UCSD-AML1 (cell line): ENCODE data around the gene CA14.
"Not testable (repeated sequence)": the region's sequence is repeated elsewhere in the genome, so short reads cannot be mapped to it uniquely, and the experiment has no call there.

Experiments
- DNase-seq: peaks from one replicate; lab custom pipeline; 2025; ENCODE audit not compliant: unreplicated experiment; lab: John Stamatoyannopoulos, UW

Gene CA14

GRCh38 chr1:150280138-150280707 lies 22.6 kb downstream of the CA14 start:
- no peak for DNase-seq

GRCh38 chr1:150281221-150281757 lies 23.7 kb downstream of the CA14 start:
- peak; percentile 54 for DNase-seq

DNA sequence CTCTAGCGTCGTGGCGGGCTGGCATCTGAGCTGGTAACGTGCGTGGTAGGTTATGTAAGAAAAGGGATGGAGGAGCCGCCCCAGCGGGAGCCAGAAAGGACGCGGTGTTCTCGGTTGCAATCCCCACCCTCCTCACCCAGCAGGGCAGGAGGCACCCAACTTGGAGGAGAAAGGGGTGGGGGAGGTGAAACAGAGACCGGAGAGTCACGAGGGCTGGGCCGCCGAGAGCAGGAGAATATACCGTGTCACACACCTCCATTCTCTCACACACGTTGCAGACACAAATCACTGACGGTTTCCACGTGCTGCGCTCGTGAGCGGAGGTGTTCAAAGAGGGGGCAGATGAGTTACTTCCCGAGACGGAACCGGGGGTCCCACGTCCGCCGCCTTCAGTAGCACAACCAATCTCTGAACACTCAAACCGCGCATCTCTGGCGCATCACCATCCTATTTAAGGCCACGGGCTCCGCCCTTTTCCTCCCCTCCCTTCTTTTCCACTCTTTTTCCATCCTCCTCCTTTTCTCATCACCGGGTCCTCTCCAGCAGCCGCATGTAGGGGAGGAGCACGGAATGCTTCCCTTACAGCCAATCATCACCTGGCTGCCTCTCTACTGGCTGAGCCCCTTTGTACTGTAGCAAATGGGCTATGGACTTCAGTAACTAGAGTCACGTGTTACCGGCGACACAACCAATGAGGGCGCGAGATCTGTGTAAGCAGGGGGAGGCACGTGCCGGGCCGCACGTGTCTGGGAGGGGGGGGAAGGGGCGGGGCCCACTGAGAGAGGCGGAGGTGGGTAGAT lies 24.4 kb downstream of the CA14 start, which contains the start of gene CIART:
CIART (plus strand) TSS at position 797 of the 800 bp plus-strand sequence. CDS start 714 bp downstream, outside the sequence.
- DNase-seq: peak; percentile 64

GRCh38 chr1:150282558-150282958 lies 25.0 kb downstream of the CA14 start:
- DNase-seq: no peak

DNA sequence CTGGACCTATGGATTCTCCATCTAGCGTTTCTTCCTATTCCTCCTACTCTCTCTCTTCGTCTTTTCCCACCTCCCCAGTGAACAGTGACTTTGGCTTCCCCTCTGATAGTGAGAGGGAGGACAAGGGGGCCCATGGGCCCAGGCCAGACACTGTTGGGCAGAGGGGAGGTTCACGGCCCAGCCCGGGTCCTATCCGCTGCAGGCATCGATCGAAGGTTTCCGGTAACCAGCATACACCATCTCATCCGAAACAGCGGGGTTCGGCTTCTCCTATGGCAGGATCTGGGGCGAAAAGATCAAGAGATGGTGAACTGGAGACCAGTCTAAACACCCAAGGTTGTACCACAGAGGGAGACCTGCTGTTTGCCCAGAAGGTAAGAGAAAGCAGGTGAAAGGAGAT lies 25.7 kb downstream of the CA14 start:
- no peak for DNase-seq

DNA sequence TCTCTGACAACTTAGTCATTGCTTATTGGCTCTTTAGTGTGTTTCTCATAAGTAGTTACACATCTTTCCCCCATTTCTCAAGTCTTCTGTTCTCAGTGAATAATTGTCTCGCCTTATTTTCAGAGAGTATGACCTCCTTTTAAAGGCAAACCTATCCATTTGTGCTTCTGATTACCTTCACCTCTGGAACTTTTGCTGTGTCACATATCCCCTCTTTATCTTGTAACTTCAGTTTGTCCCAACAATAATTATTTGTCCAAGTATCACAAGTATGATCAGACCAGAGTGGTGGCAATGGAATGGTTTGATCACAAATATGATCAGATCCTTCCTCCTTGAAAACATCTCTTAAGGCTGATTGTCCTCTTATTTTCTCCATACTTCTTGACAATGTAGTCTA lies 30.8 kb downstream of the CA14 start:
- no peak for DNase-seq

GRCh38 chr1:150288822-150289221 lies 31.2 kb downstream of the CA14 start:
- DNase-seq: no peak

GRCh38 chr1:150293433-150294253 lies 36.1 kb downstream of the CA14 start, which contains the start of gene MRPS21:
TSS of gene MRPS21 (plus strand) at chr1:150293861. CDS start at chr1:150294367, 506 bp downstream.
- peak; percentile 89 for DNase-seq

DNA sequence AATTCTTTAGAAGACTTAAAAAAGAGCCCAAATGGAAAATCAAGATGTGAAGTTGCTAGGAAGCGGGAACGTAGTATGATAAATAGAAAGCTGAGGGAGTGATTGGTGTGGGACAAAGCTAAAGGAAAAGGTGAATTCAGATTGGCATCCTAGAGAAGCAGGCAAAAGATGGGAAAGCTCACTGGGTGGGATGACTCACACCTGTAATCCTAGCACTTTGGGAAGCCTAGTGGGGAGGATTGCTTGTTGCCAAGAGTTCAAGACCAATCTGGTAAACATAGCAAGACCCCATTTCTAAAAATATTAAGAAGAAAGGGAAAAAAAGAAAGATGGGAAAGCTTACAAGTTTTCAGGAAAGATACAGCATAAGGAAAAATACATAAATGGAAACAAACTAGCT lies 37.9 kb downstream of the CA14 start:
- no peak for DNase-seq

GRCh38 chr1:150299716-150300115 lies 42.1 kb downstream of the CA14 start:
- no peak for DNase-seq

- no peak for DNase-seq
Measured at GRCh38 chr1:150302338-150302737, 44.8 kb downstream of the CA14 start.

GRCh38 chr1:150302902-150303301 lies 45.3 kb downstream of the CA14 start:
- DNase-seq: no peak

DNA sequence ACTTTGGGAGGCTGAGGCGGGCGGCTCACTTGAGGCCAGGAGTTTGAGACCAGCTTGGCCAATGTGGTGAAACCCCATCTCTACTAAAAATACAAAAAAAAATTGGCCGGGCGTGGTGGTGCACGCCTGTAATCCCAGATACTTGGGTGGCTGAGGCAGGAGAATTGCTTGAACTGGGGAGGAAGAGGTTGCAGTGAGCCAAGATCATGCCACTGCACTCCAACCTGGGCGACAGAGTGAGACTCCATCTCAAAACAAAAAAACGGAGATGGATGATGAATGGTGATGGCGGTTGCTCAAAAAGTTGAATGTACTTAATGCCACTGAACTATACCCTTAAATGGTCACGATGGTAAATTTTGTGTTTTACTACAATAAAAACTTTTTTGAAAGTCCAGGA lies 51.0 kb downstream of the CA14 start:
- DNase-seq: not testable (repeated sequence)

DNA sequence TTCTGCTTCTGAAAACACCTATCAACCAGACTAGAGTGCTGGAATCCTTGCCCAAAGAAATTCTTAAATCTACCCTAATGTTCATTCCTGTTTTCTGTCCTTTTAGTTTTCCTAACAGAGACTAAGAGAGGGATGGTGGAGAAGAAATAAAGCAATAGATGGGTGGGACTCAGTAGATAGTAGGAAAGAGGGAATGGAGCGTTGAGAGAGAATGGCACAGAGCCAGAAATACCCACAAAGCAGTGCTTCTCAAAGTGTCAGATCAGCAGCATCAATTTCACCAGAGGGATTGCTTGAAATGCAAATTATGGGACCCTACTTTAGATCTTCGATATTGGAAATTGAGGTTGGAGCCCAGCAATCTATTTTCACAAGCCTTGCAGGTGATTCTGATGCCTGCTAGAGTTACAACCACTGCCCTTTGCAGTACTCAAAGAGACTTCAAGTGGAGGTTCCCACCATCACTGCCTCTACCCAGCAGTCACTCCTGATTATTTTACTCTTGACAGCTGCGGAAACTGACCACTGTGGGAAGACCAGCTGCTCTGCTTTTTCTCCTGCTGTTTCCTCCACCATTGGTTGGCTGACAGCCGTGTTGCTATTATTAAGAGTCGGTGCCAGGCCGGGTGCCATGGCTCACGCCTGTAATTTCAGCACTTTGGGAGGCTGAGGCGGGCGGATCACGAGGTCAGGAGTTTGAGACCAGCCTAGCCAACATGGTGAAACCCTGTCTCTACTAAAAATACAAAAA lies 52.4 kb downstream of the CA14 start:
- no peak for DNase-seq

DNA sequence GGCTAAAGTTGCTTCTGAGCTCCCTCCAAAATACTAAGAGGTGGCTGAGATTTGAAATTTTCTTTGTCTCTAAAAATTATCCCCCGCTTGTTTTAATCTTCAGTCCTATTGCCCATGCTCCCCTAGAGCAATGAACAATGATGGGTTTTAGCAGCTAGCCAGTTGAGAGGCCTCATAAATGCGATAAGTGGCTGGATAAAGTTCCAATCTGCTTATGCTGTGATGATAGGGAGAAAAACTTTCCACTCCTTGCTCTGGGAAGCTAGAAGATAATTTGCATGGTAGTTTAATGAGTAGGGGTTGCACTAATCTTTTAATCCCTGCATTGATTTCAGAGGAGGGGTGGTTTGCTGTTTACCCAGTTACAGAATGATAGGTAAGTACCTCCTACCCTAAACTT lies 54.2 kb downstream of the CA14 start:
- no peak for DNase-seq
